ENCODE results near the gene COBLL1.

Gene COBLL1

GRCh38 chr2:164657129-164657528, 184.5 kb downstream of the COBLL1 start:
- CTCF ChIA-PET: interaction anchor here (0.6 kb wide), 1 partner anchor 97 kb away, joined by 4 read pairs; no protein-coding TSS in a partner anchor
- Histone ChIP-seq H3K27ac (ENCODE audit: extremely low read depth, low read depth, low read length) (no peak overlapping the region), H3K36me3 (ENCODE audit: control insufficient read depth in 2 of 2, insufficient read depth in 1 of 2, low read length in 2 of 2) (no peaks in the 10 kb centered on the region), H3K9me3 (ENCODE audit: control insufficient read depth, insufficient read depth, low read depth, low read length) (no peaks in the 10 kb centered on the region), H3K4me1 (ENCODE audit: control insufficient read depth, insufficient read depth, low read length) (no peaks in the 10 kb centered on the region), H3K4me3 (ENCODE audit: low read depth, low read length) (no peak overlapping the region)
- POLR2A ChIA-PET: no interaction called here
- no peak for TF ChIP-seq PRDM2 (tag by site-specific recombination; IDR thresholded peaks at IDR 0.05; ENCODE audit: borderline replicate concordance)
- no peak for TF ChIP-seq GLIS2 (tag by site-specific recombination; IDR thresholded peaks at IDR 0.05)
- TF ChIP-seq ZNF221 (tag by site-specific recombination; IDR thresholded peaks at IDR 0.05; ENCODE audit: borderline replicate concordance): no peak
- no peak for TF ChIP-seq ZNF214 (tag by site-specific recombination; IDR thresholded peaks at IDR 0.05; ENCODE audit: borderline replicate concordance)
- TF ChIP-seq INSM2 (tag by site-specific recombination; IDR thresholded peaks at IDR 0.05): no peak
- no peak for TF ChIP-seq HOXD13 (CRISPR knock-in tag; IDR thresholded peaks at IDR 0.05; ENCODE audit: borderline replicate concordance)
- TF ChIP-seq ZIC2 (tag by site-specific recombination; IDR thresholded peaks at IDR 0.05): no peak
- no peak for TF ChIP-seq ZBTB20 (tag by site-specific recombination; IDR thresholded peaks at IDR 0.05)
- TF ChIP-seq ZNF548 (tag by site-specific recombination; IDR thresholded peaks at IDR 0.05): no peak
- no peak for TF ChIP-seq SETDB1 (IDR thresholded peaks at IDR 0.05; ENCODE audit: insufficient read length, low read length)
- no peak for TF ChIP-seq ZNF692 (tag by site-specific recombination; IDR thresholded peaks at IDR 0.05)
- TF ChIP-seq SCRT1 (tag by site-specific recombination; IDR thresholded peaks at IDR 0.05; ENCODE audit: borderline replicate concordance): no peak
- TF ChIP-seq ZNF394 (tag by site-specific recombination; IDR thresholded peaks at IDR 0.05; ENCODE audit: borderline replicate concordance): no peak

GRCh38 chr2:164655750-164656149, 185.9 kb downstream of the COBLL1 start:
- ChIA-PET POLR2A (no interaction called here), CTCF (interaction anchor here (0.6 kb wide), 2 partner anchors 346 to 1194 kb away, joined by 3 read pairs; no protein-coding TSS in a partner anchor)
- no peak for TF ChIP-seq WT1 (tag by site-specific recombination; IDR thresholded peaks at IDR 0.05)
- Histone ChIP-seq H3K4me3 (ENCODE audit: low read depth, low read length) (no peak overlapping the region), H3K4me1 (ENCODE audit: control insufficient read depth, insufficient read depth, low read length) (no peaks in the 10 kb centered on the region), H3K27ac (ENCODE audit: extremely low read depth, low read depth, low read length) (no peak overlapping the region), H3K36me3 (ENCODE audit: control insufficient read depth in 2 of 2, insufficient read depth in 1 of 2, low read length in 2 of 2) (no peaks in the 10 kb centered on the region), H3K9me3 (ENCODE audit: control insufficient read depth, insufficient read depth, low read depth, low read length) (no peaks in the 10 kb centered on the region)

Measured in HEK293 (cell line).